Uterus (tissue), 4 donors: Measurements from ENCODE around the gene HELB. TPM values are rescaled to one million over a fixed set of nuclear protein-coding genes. Genes with fewer than 3 reads are reported as not detected.

Experiments
- DNase-seq, 2 donors: peaks; one replicate each; pipeline ENCODE4 v3.0.0-alpha.2; 2019 to 2020
- H3K27ac ChIP-seq, 2 donors: fragments of 200-600 bp; sonication (generic); 1 replicate in 1 of 2; 2 replicates in 1 of 2; pipeline ENCODE4 v1.5.1; 2016 to 2018
- H3K27me3 ChIP-seq, 2 donors: fragments of 200-600 bp; sonication (generic); one replicate each; pipeline ENCODE4 v1.5.1; 2018 to 2019; ENCODE audit warnings: control low read depth in 1 of 2
- H3K36me3 ChIP-seq, 2 donors: fragments of 200-600 bp; sonication (generic); one replicate each; pipeline ENCODE4 v1.5.1; 2019; ENCODE audit warnings: control low read depth in 1 of 2
- H3K4me1 ChIP-seq, 2 donors: fragments of 200-600 bp; sonication (generic); one replicate each; pipeline ENCODE4 v1.5.1; 2018 to 2019; ENCODE audit warnings: control low read depth in 1 of 2
- H3K4me3 ChIP-seq, 2 donors: fragments of 200-600 bp; sonication (generic); 1 replicate in 1 of 2; 2 replicates in 1 of 2; pipeline ENCODE4 v1.5.1; 2018 to 2019; ENCODE audit warnings: mild to moderate bottlenecking in 1 of 2
- H3K9me3 ChIP-seq, 2 donors: fragments of 200-600 bp; sonication (generic); one replicate each; pipeline ENCODE4 v1.5.1; 2019; ENCODE audit warnings: control low read depth in 1 of 2
- CTCF ChIP-seq, 4 experiments: fragments of 200-600 bp in 2 of 4; fragments of 450-650 bp in 2 of 4; sonication (generic) in 2 of 4; IDR thresholded peaks; one replicate each; pipeline ENCODE4 v1.5.1; 2016 to 2019; ENCODE audit warnings: antibody characterized with exemption in 4 of 4, mild to moderate bottlenecking in 2 of 4, moderate library complexity in 1 of 4
- POLR2A ChIP-seq, 2 donors: fragments of 450-650 bp; IDR thresholded peaks; one replicate each; pipeline ENCODE4 v1.6.1; 2016; ENCODE audit warnings: antibody characterized with exemption in 2 of 2, mild to moderate bottlenecking in 1 of 2, moderate library complexity in 1 of 2
- intact Hi-C: fragments of 100-400 bp; cut with DNase I; formaldehyde crosslinking; loops from one replicate; pipeline ENCODE4 v1.15.1; 2023; ENCODE audit warnings: low total_unique reads
- total RNA-seq, 4 donors: library from RNA; depleted of rRNA in 3 of 4; stranded (reverse); fragments of >200 nt in 3 of 4; gene quantifications; one replicate each; pipeline versions ENCODE4 v1.1.0 to v1.2.4, GENCODE V29; 2014 to 2023
- donor health status: DM: yes; HTN: yes; CAD: no.

HELB gene
- total RNA-seq, 4 donors from 2014 or later, result 0.77 to 12.4 (median 6.1) TPM

- H3K4me1 ChIP-seq, result no peaks in the 10 kb centered on the region
- H3K9me3 ChIP-seq, result no peaks in the 10 kb centered on the region
- no peaks in the 10 kb centered on the region for H3K27me3 ChIP-seq
- DNase-seq, result no peak
- H3K27ac ChIP-seq, result no peak overlapping the region
- TF ChIP-seq CTCF (IDR thresholded peaks at IDR 0.05), result no peak
- TF ChIP-seq POLR2A (IDR thresholded peaks at IDR 0.05), result no peak
- no peaks in the 10 kb centered on the region for H3K36me3 ChIP-seq
- intact Hi-C loops, result no loop called here
- no peak overlapping the region for H3K4me3 ChIP-seq
Measured at GRCh38 chr12:66312189-66312588, 9.9 kb downstream of the HELB start.

- no peaks in the 10 kb centered on the region for H3K36me3 ChIP-seq
- H3K27me3 ChIP-seq, result no peaks in the 10 kb centered on the region
- H3K9me3 ChIP-seq, result no peaks in the 10 kb centered on the region
- H3K4me1 ChIP-seq, result no peaks in the 10 kb centered on the region
- H3K4me3 ChIP-seq, result no peak overlapping the region
- no peak for DNase-seq
- no peak overlapping the region for H3K27ac ChIP-seq
- intact Hi-C loops, result no loop called here
- no peak for TF ChIP-seq CTCF (IDR thresholded peaks at IDR 0.05)
- TF ChIP-seq POLR2A (IDR thresholded peaks at IDR 0.05), result no peak
Measured at GRCh38 chr12:66314278-66314677, 12.0 kb downstream of the HELB start.

- no peaks in the 10 kb centered on the region for H3K4me1 ChIP-seq
- no peaks in the 10 kb centered on the region for H3K36me3 ChIP-seq
- no peak for DNase-seq
- H3K9me3 ChIP-seq, result no peaks in the 10 kb centered on the region
- no peaks in the 10 kb centered on the region for H3K27me3 ChIP-seq
- no peak overlapping the region for H3K4me3 ChIP-seq
- intact Hi-C loops, result no loop called here
- no peak overlapping the region for H3K27ac ChIP-seq
- no peak for TF ChIP-seq CTCF (IDR thresholded peaks at IDR 0.05)
- TF ChIP-seq POLR2A (IDR thresholded peaks at IDR 0.05), result no peak
Measured at GRCh38 chr12:66319266-66319954, 17.1 kb downstream of the HELB start.

GRCh38 chr12:66320996-66321395 is 18.7 kb downstream of the HELB start:
- Histone ChIP-seq H3K27ac (no peak overlapping the region), H3K27me3 (no peaks in the 10 kb centered on the region), H3K9me3 (no peaks in the 10 kb centered on the region), H3K4me1 (no peaks in the 10 kb centered on the region), H3K36me3 (no peaks in the 10 kb centered on the region), H3K4me3 (no peak overlapping the region)
- TF ChIP-seq CTCF (IDR thresholded peaks at IDR 0.05) (no peak), POLR2A (IDR thresholded peaks at IDR 0.05) (no peak)
- intact Hi-C loops, result no loop called here
- DNase-seq, result no peak

GRCh38 chr12:66321435-66321834 is 19.1 kb downstream of the HELB start:
- no peaks in the 10 kb centered on the region for H3K9me3 ChIP-seq
- no peaks in the 10 kb centered on the region for H3K36me3 ChIP-seq
- H3K27me3 ChIP-seq, result no peaks in the 10 kb centered on the region
- no peak for DNase-seq
- H3K4me3 ChIP-seq, result no peak overlapping the region
- no peak for TF ChIP-seq CTCF (IDR thresholded peaks at IDR 0.05)
- no peak for TF ChIP-seq POLR2A (IDR thresholded peaks at IDR 0.05)
- H3K4me1 ChIP-seq, result no peaks in the 10 kb centered on the region
- intact Hi-C loops, result no loop called here
- H3K27ac ChIP-seq, result no peak overlapping the region
